Activated CD4-positive, alpha-beta memory T cell treated with anti-CD3 and anti-CD28 coated beads for 36 hours (primary cell): ENCODE measurements around the gene YDJC. TPM values are rescaled to one million over a fixed set of nuclear protein-coding genes. Genes with fewer than 3 reads are reported as not detected.
"Not testable (repeated sequence)": the region's sequence is repeated elsewhere in the genome, so short reads cannot be mapped to it uniquely, and the experiment has no call there.

Experiments used
- CTCF ChIA-PET: fragments of 350-600 bp; sonication (Branson Sonifier 250); formaldehyde crosslinking; loops from one replicate; lab custom pipeline; 2021; ENCODE audit warnings: antibody characterized with exemption, inconsistent platforms; lab: Charles Lee
- POLR2A ChIA-PET: fragments of 350-600 bp; sonication (Branson Sonifier 250); formaldehyde crosslinking; loops from one replicate; lab custom pipeline; 2021; ENCODE audit warnings: antibody characterized with exemption; lab: Charles Lee
- DNase-seq: peaks from one replicate; pipeline ENCODE4 v3.0.0-alpha.2; 2020
- H3K27ac Mint-ChIP-seq: one replicate; pipeline ENCODE4 v1.8.0; 2021; ENCODE audit warnings: mixed read lengths
- H3K27me3 Mint-ChIP-seq: one replicate; pipeline ENCODE4 v1.8.0; 2021; ENCODE audit warnings: mixed read lengths
- H3K36me3 Mint-ChIP-seq: one replicate; pipeline ENCODE4 v1.8.0; 2021; ENCODE audit warnings: mixed read lengths
- H3K4me1 Mint-ChIP-seq: one replicate; pipeline ENCODE4 v1.8.0; 2021; ENCODE audit warnings: low read depth, mixed read lengths
- H3K4me3 Mint-ChIP-seq: one replicate; pipeline ENCODE4 v1.8.0; 2021; ENCODE audit warnings: mild to moderate bottlenecking, mixed read lengths
- H3K9me3 Mint-ChIP-seq: one replicate; pipeline ENCODE4 v1.8.0; 2021; ENCODE audit warnings: mixed read lengths
- intact Hi-C: fragments of 100-400 bp; cut with micrococcal nuclease; formaldehyde crosslinking; loops from one replicate; pipeline ENCODE4 v1.15.1; 2023
- total RNA-seq, 2 experiments: library from RNA; stranded (reverse); gene quantifications; one replicate each; pipeline ENCODE4 v1.2.3, GENCODE V29; 2021

YDJC gene, protein sequence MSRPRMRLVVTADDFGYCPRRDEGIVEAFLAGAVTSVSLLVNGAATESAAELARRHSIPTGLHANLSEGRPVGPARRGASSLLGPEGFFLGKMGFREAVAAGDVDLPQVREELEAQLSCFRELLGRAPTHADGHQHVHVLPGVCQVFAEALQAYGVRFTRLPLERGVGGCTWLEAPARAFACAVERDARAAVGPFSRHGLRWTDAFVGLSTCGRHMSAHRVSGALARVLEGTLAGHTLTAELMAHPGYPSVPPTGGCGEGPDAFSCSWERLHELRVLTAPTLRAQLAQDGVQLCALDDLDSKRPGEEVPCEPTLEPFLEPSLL
- 10 to 100 TPM; 45.3 to 47.1 TPM for total RNA-seq

DNA sequence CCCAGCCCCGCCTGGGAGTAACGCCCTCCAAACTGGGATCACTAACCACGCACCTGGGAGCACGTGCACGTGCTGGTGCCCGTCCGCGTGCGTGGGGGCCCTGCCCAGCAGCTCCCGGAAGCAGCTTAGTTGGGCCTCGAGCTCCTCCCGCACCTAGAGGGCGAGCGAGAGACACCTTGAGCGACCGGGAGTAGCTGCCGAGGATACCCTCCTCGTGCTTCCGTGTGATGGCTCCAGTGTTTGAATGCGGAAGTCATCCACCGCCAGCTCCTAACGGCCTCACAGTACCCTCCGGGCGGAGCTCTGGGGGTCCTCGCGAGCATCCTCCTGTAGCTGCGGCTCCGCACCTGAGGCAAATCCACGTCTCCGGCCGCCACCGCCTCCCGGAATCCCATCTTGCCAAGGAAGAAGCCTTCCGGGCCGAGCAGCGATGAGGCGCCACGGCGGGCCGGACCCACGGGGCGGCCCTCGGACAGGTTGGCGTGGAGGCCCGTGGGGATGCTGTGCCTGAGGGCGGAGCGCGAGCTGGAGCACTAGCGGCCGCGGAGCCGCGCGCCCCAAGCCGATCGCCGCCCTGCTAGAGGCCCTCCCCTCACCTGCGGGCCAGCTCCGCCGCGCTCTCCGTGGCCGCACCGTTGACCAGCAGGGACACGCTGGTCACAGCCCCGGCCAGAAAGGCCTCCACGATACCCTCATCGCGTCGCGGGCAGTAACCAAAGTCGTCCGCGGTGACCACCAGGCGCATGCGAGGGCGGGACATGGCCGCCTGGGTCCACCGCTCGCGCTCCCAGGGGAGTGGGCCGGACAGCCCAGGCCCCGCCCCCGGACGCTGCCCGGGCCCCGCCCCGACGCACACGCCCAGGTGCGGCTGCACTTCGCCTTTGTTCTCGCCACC is at the start of gene YDJC:
Gene YDJC (minus strand): TSS at position 768 of the 895 bp plus-strand sequence. CDS start 8 bp downstream, at position 760.
- intact Hi-C loops, result loop anchor here (1.0 to 5.0 kb wide), 3 partner anchors 13 to 59 kb away; partner anchors contain the start of gene SDF2L1

DNA sequence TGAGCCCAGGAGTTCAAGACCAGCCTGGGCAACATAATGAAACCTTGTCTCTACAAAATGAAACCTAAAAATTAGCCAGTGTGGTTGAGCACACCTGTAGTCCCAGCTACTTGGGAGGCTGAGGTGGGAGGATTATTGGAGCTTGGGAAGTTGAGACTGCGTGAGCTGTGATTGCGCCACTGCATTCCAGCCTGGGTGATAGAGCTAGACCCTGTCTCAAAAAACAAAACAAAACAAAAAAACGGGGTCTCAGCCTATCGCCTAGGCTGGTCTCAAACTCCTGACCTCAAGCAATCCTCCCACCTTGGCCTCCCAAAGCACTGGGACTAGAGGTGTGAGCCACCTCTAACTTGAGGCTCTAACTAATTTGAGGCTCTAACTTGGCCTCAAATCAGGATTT is 49.6 kb upstream of the YDJC start:
- no peaks in the 10 kb centered on the region for H3K27me3 Mint-ChIP-seq
- intact Hi-C loops, result no loop called here
- POLR2A ChIA-PET, result no interaction called here
- DNase-seq, result no peak
- H3K4me1 Mint-ChIP-seq, result peaks cover 3% of the 10 kb centered on the region
- H3K36me3 Mint-ChIP-seq, result peaks cover 26% of the 10 kb centered on the region
- H3K4me3 Mint-ChIP-seq, result no peak overlapping the region
- CTCF ChIA-PET, result no interaction called here
- H3K27ac Mint-ChIP-seq, result no peak overlapping the region
- no peaks in the 10 kb centered on the region for H3K9me3 Mint-ChIP-seq

More for the DNA sequence above, at the start of gene YDJC:
- POLR2A ChIA-PET, result interaction anchor here (0.6 to 3.4 kb wide), 7 partner anchors 13 to 61 kb away, joined by 3 to 46 read pairs (median 7); partner anchors contain the start of genes PPIL2 and SDF2L1
- H3K36me3 Mint-ChIP-seq, result peaks cover 22% of the 10 kb centered on the region
- CTCF ChIA-PET, result interaction anchor here (0.6 to 6.1 kb wide), 25 partner anchors 8 to 627 kb away, joined by 3 to 151 read pairs (median 5); partner anchors contain the start of genes PPIL2, SDF2L1, THAP7 and YPEL1
- H3K9me3 Mint-ChIP-seq, result no peaks in the 10 kb centered on the region
- peak within 1 kb of the TSS; percentile 92 for H3K27ac Mint-ChIP-seq
- peak; percentile 96 for DNase-seq
- H3K4me3 Mint-ChIP-seq, result peak within 1 kb of the TSS; percentile 89
- H3K27me3 Mint-ChIP-seq, result no peaks in the 10 kb centered on the region
- peaks cover 38% of the 10 kb centered on the region for H3K4me1 Mint-ChIP-seq

DNA sequence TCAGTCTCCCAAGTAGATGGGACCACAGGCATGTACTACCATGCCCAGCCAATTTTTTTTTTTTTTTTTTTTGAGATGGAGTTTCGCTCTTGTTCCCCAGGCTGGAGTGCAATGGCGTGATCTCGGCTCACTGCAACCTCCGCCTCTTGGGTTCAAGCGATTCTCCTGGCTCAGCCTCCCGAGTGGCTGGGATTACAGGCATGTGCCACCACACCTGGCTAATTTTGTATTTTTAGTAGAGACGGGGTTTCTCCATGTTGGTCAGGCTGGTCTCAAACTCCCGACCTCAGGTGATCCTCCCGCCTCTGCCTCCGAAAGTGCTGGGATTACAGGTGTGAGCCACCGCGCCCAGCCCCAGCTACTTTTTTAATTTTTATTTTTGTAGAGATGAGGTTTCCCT is 49.0 kb upstream of the YDJC start:
- H3K27ac Mint-ChIP-seq, CTCF ChIA-PET, H3K9me3 Mint-ChIP-seq, POLR2A ChIA-PET, H3K4me3 Mint-ChIP-seq, H3K4me1 Mint-ChIP-seq, intact Hi-C loops, DNase-seq, H3K27me3 Mint-ChIP-seq: not testable (repeated sequence)
- H3K36me3 Mint-ChIP-seq, result peaks cover 28% of the 10 kb centered on the region

DNA sequence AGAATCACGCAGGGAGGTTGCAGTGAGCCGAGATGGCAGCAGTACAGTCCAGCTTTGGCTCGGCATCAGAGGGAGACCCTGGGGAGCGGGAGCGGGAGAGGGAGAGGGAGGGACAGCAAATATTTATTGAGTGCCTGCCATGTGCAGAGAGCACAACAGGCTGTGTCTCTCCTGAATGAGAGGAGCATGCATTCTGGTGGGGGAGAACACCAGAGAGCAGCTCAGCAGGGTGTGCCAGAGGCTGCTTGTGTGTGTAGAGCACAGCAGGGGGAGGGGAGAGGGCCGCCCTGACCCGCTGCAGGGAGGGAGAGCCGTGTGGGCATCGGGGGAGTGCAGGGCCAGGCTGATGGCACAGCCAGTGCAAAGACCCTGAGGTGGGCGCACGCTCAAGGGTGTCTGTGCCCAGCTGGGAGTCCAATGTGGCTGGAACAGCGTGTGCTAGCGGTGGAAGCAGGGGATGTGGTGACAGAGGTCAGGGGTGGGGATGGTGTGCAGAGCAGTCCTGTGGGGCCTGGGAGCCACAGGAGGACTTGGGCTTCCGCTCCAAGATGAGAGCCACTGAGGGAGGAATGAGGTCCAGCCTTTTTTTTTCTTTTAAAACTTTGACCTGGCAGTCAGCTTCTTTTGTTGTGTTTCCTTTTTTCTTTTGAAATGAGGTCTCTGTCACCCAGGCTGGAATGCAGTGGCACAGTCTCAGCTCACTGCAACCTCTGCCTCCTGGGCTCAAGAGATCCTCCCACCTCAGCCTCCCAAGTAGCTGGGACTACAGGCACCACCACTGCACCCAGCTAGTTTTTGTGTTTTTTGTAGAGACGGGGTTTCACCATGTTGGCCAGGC is 48.0 kb upstream of the YDJC start:
- H3K27me3 Mint-ChIP-seq, result no peaks in the 10 kb centered on the region
- H3K36me3 Mint-ChIP-seq, result peaks cover 34% of the 10 kb centered on the region
- H3K4me3 Mint-ChIP-seq, result no peak overlapping the region
- no peak overlapping the region for H3K27ac Mint-ChIP-seq
- intact Hi-C loops, result no loop called here
- DNase-seq, result no peak
- ChIA-PET CTCF (no interaction called here), POLR2A (no interaction called here)
- H3K4me1 Mint-ChIP-seq, result peaks cover 3% of the 10 kb centered on the region
- H3K9me3 Mint-ChIP-seq, result no peaks in the 10 kb centered on the region

DNA sequence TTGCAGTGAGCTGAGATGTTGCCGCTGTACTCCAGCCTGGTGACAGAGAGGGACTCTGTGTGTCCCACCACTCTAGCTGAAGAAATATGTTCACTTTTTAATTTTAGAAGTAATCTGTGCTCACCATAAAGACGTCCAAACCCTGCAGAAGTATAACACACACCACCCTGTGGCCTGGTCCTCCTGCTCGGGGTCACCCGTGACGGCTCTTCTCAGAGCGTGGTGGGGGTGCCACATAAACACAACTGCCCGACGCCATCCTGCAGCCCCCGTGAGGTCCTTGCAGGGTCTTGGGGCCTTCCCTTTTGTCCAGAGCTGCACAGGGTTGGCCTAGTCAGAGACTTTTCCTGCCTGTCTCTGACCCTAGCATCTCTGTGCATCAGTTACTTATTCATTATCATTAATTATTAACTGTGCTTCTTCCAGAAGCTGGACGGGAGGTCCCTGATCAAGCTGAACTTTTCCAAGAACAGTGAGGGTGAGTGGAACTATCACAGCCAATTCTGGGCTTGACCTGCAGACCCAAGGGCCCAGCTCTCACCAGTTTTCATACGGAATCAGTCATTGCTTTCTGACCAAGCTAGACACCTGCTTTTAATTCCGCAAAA is 44.9 kb upstream of the YDJC start:
- intact Hi-C loops, result no loop called here
- no peaks in the 10 kb centered on the region for H3K9me3 Mint-ChIP-seq
- no peak overlapping the region for H3K4me3 Mint-ChIP-seq
- peaks cover 39% of the 10 kb centered on the region for H3K36me3 Mint-ChIP-seq
- no peaks in the 10 kb centered on the region for H3K27me3 Mint-ChIP-seq
- no peak for DNase-seq
- no peak overlapping the region for H3K27ac Mint-ChIP-seq
- H3K4me1 Mint-ChIP-seq, result peaks cover 2% of the 10 kb centered on the region
- ChIA-PET POLR2A (no interaction called here), CTCF (interaction anchor here (1.1 to 1.4 kb wide), 2 partner anchors 35 to 51 kb away, joined by 3 read pairs; no protein-coding TSS in a partner anchor)

DNA sequence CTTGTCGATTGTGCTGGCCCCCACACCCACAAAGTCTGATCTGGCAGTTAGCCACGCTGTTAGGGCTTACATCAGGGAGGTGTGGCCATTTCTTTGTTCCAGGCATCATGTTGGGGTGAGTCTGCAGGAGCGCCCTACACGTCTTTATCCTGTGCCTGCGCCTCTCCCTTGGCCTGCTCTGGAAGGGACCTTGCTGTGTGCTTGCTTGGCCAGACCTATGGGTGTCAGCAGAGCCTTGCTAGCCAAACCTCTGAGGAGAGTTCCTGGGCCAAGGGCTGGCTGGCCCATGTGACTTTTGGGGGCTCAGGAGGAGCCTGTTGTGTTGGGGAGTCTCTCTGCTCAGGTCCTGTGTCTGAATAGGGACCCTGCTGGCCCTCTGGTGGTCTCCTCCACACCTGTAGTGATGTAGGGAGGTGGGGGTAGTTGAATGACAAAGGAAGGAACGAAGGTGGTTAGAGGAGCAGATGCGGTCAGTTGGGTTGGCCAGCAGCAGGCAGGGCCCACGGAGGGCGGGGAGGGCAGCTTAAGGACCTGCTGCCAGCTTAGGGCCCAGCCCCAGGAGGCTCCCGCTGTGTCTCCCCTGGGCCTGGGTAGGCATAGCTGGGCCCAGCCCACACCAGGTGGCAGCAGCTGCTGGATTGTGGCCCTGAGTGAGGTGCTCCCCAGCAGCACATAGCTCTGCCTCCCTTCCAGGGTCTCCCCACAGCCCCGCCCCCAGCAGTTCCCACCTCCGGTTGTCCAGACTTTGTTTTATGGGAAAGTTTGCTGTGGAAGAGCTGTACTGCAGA is 43.9 kb upstream of the YDJC start:
- H3K27ac Mint-ChIP-seq, result no peak overlapping the region
- H3K9me3 Mint-ChIP-seq, result no peaks in the 10 kb centered on the region
- no peaks in the 10 kb centered on the region for H3K27me3 Mint-ChIP-seq
- ChIA-PET CTCF (interaction anchor here (1.4 kb wide), 1 partner anchor 50 kb away, joined by 3 read pairs; no protein-coding TSS in a partner anchor), POLR2A (no interaction called here)
- H3K36me3 Mint-ChIP-seq, result peaks cover 41% of the 10 kb centered on the region
- DNase-seq, result no peak
- intact Hi-C loops, result no loop called here
- peaks cover 6% of the 10 kb centered on the region for H3K4me1 Mint-ChIP-seq
- H3K4me3 Mint-ChIP-seq, result no peak overlapping the region

DNA sequence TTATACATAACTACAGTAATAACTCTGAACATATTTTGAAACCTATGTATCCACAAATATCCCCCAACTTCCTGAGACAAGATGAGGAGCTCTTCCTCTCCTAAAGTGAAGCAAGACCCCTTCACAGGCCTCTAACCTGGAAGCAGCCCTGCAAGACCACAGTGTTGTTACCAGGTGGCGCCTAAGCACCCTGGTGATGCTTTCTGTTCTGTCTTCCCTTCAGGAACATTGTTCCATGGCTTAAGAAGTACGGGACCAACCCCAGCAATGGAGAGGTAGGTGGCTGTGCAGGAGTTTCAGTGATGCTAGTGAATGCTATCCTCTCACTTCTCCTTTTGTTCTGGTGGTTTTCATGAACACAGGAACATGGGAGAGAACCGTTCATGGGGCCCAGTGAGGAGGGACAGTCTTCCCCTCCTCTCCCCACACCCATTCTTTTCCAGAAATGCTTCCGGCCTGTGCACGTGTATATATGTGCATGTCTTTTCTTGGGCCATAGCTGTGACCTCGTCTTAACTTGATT is 42.3 kb upstream of the YDJC start:
- Mint-ChIP-seq H3K9me3 (no peaks in the 10 kb centered on the region), H3K36me3 (peaks cover 39% of the 10 kb centered on the region), H3K27ac (no peak overlapping the region), H3K4me3 (no peak overlapping the region), H3K27me3 (no peaks in the 10 kb centered on the region), H3K4me1 (peaks cover 13% of the 10 kb centered on the region)
- ChIA-PET CTCF (no interaction called here), POLR2A (no interaction called here)
- no peak for DNase-seq
- intact Hi-C loops, result no loop called here

DNA sequence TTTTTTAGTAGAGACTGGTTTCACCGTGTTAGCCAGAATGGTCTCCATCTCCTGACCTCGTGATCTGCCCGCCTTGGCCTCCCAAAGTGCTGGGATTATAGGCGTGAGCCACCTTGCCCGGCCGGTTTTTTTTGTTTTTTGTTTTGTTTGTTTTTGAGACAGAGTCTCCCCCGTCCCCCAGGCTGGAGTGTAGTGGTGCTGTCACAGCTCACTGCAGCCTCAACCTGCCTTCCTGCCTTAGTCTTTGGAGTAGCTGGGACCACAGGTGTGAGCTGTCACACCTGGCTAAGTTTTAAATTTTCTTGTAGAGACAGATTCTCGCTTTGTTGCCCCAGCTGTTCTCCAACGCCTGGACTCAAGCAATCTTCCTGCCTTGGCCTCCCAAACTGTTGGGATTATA is 39.2 kb upstream of the YDJC start:
- DNase-seq, result no peak
- POLR2A ChIA-PET, result no interaction called here
- H3K9me3 Mint-ChIP-seq, result no peaks in the 10 kb centered on the region
- CTCF ChIA-PET, result no interaction called here
- peaks cover 21% of the 10 kb centered on the region for H3K36me3 Mint-ChIP-seq
- peaks cover 21% of the 10 kb centered on the region for H3K4me1 Mint-ChIP-seq
- intact Hi-C loops, result no loop called here
- H3K4me3 Mint-ChIP-seq, result no peak overlapping the region
- no peaks in the 10 kb centered on the region for H3K27me3 Mint-ChIP-seq
- no peak overlapping the region for H3K27ac Mint-ChIP-seq

DNA sequence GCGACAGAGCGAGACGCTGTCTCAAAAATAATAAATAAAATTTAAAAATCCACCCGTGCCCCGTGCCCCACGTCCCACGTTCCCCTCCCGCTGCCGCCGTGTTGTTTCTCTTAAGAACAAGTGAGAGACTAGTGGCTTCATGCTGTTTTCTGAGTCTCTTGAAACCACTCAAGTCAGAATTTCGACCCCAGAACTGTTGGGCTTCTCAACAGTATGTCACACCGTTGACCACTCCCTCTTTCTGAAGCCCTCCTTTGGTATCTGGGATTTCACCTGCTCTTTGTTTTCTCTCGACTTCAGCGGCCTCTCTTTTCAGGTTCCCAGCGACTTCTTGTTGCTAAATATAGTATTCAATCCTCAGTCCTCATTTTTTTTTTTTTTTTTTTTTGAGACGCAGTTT is 37.0 kb upstream of the YDJC start:
- peaks cover 10% of the 10 kb centered on the region for H3K36me3 Mint-ChIP-seq
- ChIA-PET POLR2A (no interaction called here), CTCF (interaction anchor here (1.5 to 2.2 kb wide), 2 partner anchors 20 to 38 kb away, joined by 4 to 8 read pairs; partner anchors contain the start of gene YDJC)
- H3K27me3 Mint-ChIP-seq, result no peaks in the 10 kb centered on the region
- H3K4me1 Mint-ChIP-seq, result peaks cover 21% of the 10 kb centered on the region
- DNase-seq, result no peak
- intact Hi-C loops, result no loop called here
- peak overlapping the region; percentile 91 for H3K27ac Mint-ChIP-seq
- peak overlapping the region; percentile 99 for H3K4me3 Mint-ChIP-seq
- H3K9me3 Mint-ChIP-seq, result no peaks in the 10 kb centered on the region

DNA sequence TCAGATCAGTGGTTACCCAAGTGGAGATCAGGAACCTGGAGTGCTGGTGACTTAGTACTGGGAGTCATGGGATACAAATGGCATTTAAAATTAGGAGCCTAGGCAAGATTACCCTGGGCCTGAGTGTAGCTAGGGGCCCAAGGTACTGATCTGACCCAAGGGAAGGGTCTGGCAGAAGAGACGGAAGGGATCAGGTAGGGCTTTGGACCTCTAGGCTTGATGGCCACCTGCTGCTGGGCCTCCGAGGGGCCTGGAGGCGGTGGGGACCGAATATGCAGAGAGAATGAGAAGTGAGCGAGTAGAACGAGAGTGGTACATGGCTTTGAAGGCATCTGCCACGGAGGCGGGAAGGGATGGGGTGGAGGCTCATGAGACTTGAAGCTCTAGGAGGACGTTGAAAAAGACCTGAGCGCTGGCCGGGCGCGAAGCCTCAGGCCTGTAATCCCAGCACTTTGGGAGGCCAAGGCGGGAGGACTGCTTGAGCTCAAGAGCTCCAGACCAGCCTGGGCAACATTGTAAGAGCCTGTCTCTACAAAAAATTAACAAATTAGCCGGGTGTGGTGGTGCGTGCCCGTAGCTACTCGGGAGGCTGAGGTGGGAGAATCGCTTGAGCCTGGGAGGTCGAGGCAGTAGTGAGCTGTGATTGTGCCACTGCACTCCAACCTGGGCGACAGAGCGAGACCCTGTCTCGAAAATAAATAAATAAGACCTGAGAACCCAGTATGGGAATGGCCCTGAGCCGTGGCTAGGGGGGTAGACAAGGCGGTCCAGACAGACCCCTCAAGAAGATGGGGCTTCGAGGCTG is 35.4 kb upstream of the YDJC start:
- H3K4me1 Mint-ChIP-seq, result peaks cover 21% of the 10 kb centered on the region
- intact Hi-C loops, result loop anchor here (2.0 kb wide), 1 partner anchor 70 kb away; the partner anchor contains the start of gene YPEL1
- POLR2A ChIA-PET, result interaction anchor here (0.7 to 1.4 kb wide), 3 partner anchors 10 to 71 kb away, joined by 3 to 7 read pairs (median 6); partner anchors contain the start of genes YDJC and YPEL1

More for the DNA sequence above, 35.4 kb upstream of the YDJC start:
- H3K36me3 Mint-ChIP-seq, result peaks cover 3% of the 10 kb centered on the region
- CTCF ChIA-PET, result interaction anchor here (1.3 to 2.2 kb wide), 4 partner anchors 19 to 307 kb away, joined by 4 to 8 read pairs (median 4); partner anchors contain the start of gene YDJC
- H3K27me3 Mint-ChIP-seq, result no peaks in the 10 kb centered on the region
- H3K27ac Mint-ChIP-seq, result peak overlapping the region; percentile 91
- peak overlapping the region; percentile 99 for H3K4me3 Mint-ChIP-seq
- DNase-seq, result no peak
- no peaks in the 10 kb centered on the region for H3K9me3 Mint-ChIP-seq
